ENCODE measurements around the gene LAMA2.

DNA sequence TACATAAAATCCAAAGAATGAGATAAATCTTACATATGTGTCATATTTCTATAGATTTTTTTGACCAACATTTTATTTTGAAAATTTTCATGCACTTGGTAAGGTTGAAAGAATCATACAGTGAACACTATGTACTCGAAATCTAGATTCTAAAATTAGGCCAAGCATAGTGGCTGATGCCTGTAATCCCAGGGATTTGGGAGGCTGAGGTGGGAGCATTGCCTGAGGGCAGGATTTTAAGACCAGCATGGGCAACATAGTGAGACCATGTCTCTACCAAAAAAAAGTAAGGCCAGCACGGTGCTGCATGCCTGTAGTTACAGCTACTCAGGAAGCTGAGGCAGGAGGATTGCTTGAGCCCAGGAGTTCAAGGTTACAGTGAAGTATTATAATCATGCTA is 158.6 kb downstream of the LAMA2 start:
- TF ChIP-seq, protein P1, sequence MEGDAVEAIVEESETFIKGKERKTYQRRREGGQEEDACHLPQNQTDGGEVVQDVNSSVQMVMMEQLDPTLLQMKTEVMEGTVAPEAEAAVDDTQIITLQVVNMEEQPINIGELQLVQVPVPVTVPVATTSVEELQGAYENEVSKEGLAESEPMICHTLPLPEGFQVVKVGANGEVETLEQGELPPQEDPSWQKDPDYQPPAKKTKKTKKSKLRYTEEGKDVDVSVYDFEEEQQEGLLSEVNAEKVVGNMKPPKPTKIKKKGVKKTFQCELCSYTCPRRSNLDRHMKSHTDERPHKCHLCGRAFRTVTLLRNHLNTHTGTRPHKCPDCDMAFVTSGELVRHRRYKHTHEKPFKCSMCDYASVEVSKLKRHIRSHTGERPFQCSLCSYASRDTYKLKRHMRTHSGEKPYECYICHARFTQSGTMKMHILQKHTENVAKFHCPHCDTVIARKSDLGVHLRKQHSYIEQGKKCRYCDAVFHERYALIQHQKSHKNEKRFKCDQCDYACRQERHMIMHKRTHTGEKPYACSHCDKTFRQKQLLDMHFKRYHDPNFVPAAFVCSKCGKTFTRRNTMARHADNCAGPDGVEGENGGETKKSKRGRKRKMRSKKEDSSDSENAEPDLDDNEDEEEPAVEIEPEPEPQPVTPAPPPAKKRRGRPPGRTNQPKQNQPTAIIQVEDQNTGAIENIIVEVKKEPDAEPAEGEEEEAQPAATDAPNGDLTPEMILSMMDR (IDR thresholded peaks at IDR 0.05; ENCODE audit: low read length) = no peak
- no peak for TF ChIP-seq EZH2 (optimal IDR thresholded peaks at IDR 0.05; ENCODE audit: low read depth, low read length)
